Caco-2 (cell line): ENCODE data around the gene KLF15. TPM values are rescaled to one million over a fixed set of nuclear protein-coding genes. Genes with fewer than 3 reads are reported as not detected.

Source experiments
- BruUV-seq: library from RNA; stranded (reverse); fragments of 400-500 nt; replicated peaks from 2 replicates; lab custom pipeline; 2021; lab: Mats Ljungman, UMichigan
- CTCF ChIA-PET: fragments of 300-600 bp; sonication (Branson Sonifier 250); formaldehyde crosslinking; loops from one replicate; lab custom pipeline; 2022; ENCODE audit warnings: antibody characterized with exemption; lab: Charles Lee
- POLR2A ChIA-PET: fragments of 300-600 bp; sonication (Branson Sonifier 250); formaldehyde crosslinking; loops from one replicate; lab custom pipeline; 2022; ENCODE audit warnings: antibody characterized with exemption; lab: Charles Lee
- DNase-seq, 2 experiments: peaks; one replicate each; pipeline versions ENCODE4 v3.0.0 to v3.0.0-alpha.2; 2020 to 2022
- H3K27me3 ChIP-seq: replicated peaks from 2 replicates; pipeline ENCODE4 v1.6.0; 2011; ENCODE audit warnings: low read length; ENCODE audit not compliant: control insufficient read depth, insufficient read depth
- H3K36me3 ChIP-seq: 2 replicates; pipeline ENCODE4 v1.5.1; 2011; ENCODE audit warnings: low read length; ENCODE audit not compliant: control insufficient read depth, insufficient read depth
- H3K4me1 ChIP-seq: fragments of 250-450 bp; sonication (Bioruptor Pico); 2 replicates; pipeline ENCODE4 v1.5.1; 2020; ENCODE audit warnings: mild to moderate bottlenecking
- H3K4me3 ChIP-seq: 2 replicates; pipeline ENCODE4 v1.5.1; 2011; ENCODE audit warnings: low read depth, mild to moderate bottlenecking, control low read depth, low read length
- H3K9me3 ChIP-seq: fragments of 250-450 bp; sonication (Bioruptor Pico); 2 replicates; pipeline ENCODE4 v1.5.1; 2020; ENCODE audit warnings: mild to moderate bottlenecking, moderate library complexity
- H3K27ac Mint-ChIP-seq: one replicate; pipeline ENCODE4 v1.8.0; 2022; ENCODE audit warnings: mixed read lengths; ENCODE audit not compliant: unreplicated experiment
- H3K27me3 Mint-ChIP-seq: one replicate; pipeline ENCODE4 v1.8.0; 2022; ENCODE audit warnings: mixed read lengths; ENCODE audit not compliant: insufficient read depth, unreplicated experiment
- H3K36me3 Mint-ChIP-seq: one replicate; pipeline ENCODE4 v1.8.0; 2022; ENCODE audit warnings: mild to moderate bottlenecking, mixed read lengths; ENCODE audit not compliant: insufficient read depth, unreplicated experiment
- H3K4me1 Mint-ChIP-seq: one replicate; pipeline ENCODE4 v1.8.0; 2022; ENCODE audit warnings: low read depth, mixed read lengths; ENCODE audit not compliant: unreplicated experiment
- H3K4me3 Mint-ChIP-seq: one replicate; pipeline ENCODE4 v1.8.0; 2022; ENCODE audit warnings: mild to moderate bottlenecking, moderate library complexity, mixed read lengths; ENCODE audit not compliant: unreplicated experiment
- H3K9me3 Mint-ChIP-seq: one replicate; pipeline ENCODE4 v1.8.0; 2022; ENCODE audit warnings: mixed read lengths; ENCODE audit not compliant: unreplicated experiment
- CTCF ChIP-seq, 2 experiments: fragments of 200-600 bp in 1 of 2; IDR thresholded peaks; 1 replicate in 1 of 2; 2 replicates in 1 of 2; pipeline versions ENCODE4 v1.5.1 to v1.8.0; 2011 to 2022; ENCODE audit warnings: antibody characterized with exemption in 1 of 2, control low read depth in 1 of 2, inconsistent platforms in 1 of 2, low read depth in 1 of 2, low read length in 1 of 2, mild to moderate bottlenecking in 1 of 2, moderate library complexity in 1 of 2; ENCODE audit not compliant: insufficient read depth in 1 of 2, severe bottlenecking in 1 of 2, unreplicated experiment in 1 of 2
- intact Hi-C: fragments of 100-400 bp; cut with micrococcal nuclease; formaldehyde crosslinking; loops from one replicate; pipeline ENCODE4 v1.10.0; 2022; ENCODE audit not compliant: unreplicated experiment
- total RNA-seq: library from RNA; stranded (reverse); gene quantifications from 2 replicates; pipeline ENCODE4 v1.2.3, GENCODE V29; 2022

The KLF15 gene
- total RNA-seq, 1 experiment from 2014 or later, result 2.7 TPM

GRCh38 chr3:126317029-126317996 is 39.9 kb downstream of the KLF15 start:
- H3K27ac Mint-ChIP-seq, result no peak overlapping the region
- BruUV-seq, result no TSS peak
- H3K9me3 Mint-ChIP-seq, result no peaks in the 10 kb centered on the region
- no peaks in the 10 kb centered on the region for H3K9me3 ChIP-seq
- no peaks in the 10 kb centered on the region for H3K36me3 ChIP-seq
- H3K4me1 Mint-ChIP-seq, result no peaks in the 10 kb centered on the region
- no peaks in the 10 kb centered on the region for H3K4me1 ChIP-seq
- ChIA-PET POLR2A (no interaction called here), CTCF (interaction anchor here (0.6 kb wide), 1 partner anchor 45 kb away, joined by 3 read pairs; no protein-coding TSS in a partner anchor)
- peaks cover 4% of the 10 kb centered on the region for H3K27me3 Mint-ChIP-seq
- no peak for DNase-seq
- intact Hi-C loops, result no loop called here
- no peak overlapping the region for H3K4me3 ChIP-seq
- H3K36me3 Mint-ChIP-seq, result no peaks in the 10 kb centered on the region
- no peaks in the 10 kb centered on the region for H3K27me3 ChIP-seq
- H3K4me3 Mint-ChIP-seq, result no peak overlapping the region
- no peak for TF ChIP-seq CTCF (IDR thresholded peaks at IDR 0.05; ENCODE audit: insufficient read depth in 1 of 2, low read depth in 1 of 2, low read length in 1 of 2, severe bottlenecking in 1 of 2, unreplicated experiment in 1 of 2)

- ChIA-PET CTCF (no interaction called here), POLR2A (no interaction called here)
- BruUV-seq, result no TSS peak
- intact Hi-C loops, result no loop called here
- Mint-ChIP-seq H3K27me3 (peaks cover 2% of the 10 kb centered on the region), H3K27ac (no peak overlapping the region), H3K4me3 (no peak overlapping the region), H3K9me3 (no peaks in the 10 kb centered on the region), H3K4me1 (no peaks in the 10 kb centered on the region), H3K36me3 (no peaks in the 10 kb centered on the region)
- H3K4me3 ChIP-seq, result no peak overlapping the region
- no peak for DNase-seq
- no peaks in the 10 kb centered on the region for H3K36me3 ChIP-seq
- H3K4me1 ChIP-seq, result no peaks in the 10 kb centered on the region
- no peaks in the 10 kb centered on the region for H3K9me3 ChIP-seq
- no peak for TF ChIP-seq CTCF (IDR thresholded peaks at IDR 0.05; ENCODE audit: insufficient read depth in 1 of 2, low read depth in 1 of 2, low read length in 1 of 2, severe bottlenecking in 1 of 2, unreplicated experiment in 1 of 2)
- no peaks in the 10 kb centered on the region for H3K27me3 ChIP-seq
Measured at GRCh38 chr3:126316501-126316939, 40.7 kb downstream of the KLF15 start.

DNA sequence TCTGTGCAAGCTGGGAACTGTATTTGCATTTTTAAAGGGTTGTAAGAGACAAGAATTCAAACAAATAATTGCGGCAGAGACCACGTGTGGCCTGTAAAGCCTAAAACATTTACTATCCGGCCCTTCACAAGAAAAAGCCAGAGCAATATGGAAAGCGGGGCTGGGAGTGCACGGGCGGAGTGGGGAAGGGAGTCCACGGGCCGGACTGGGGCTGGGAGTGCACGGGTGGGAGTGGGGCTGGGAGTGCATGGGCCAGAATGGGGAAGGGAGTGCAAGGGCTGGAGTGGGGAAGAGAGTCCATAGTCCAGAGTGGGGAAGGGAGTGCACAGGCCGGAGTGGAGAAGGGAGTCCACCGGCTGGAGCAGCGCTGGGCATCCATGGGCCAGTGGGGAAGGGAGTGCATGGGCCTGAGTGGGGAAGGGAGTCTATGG is 41.2 kb downstream of the KLF15 start:
- no peaks in the 10 kb centered on the region for H3K9me3 Mint-ChIP-seq
- Histone ChIP-seq H3K9me3 (no peaks in the 10 kb centered on the region), H3K36me3 (no peaks in the 10 kb centered on the region), H3K4me3 (no peak overlapping the region), H3K27me3 (no peaks in the 10 kb centered on the region), H3K4me1 (no peaks in the 10 kb centered on the region)
- peaks cover 2% of the 10 kb centered on the region for H3K27me3 Mint-ChIP-seq
- DNase-seq, result no peak
- no peaks in the 10 kb centered on the region for H3K4me1 Mint-ChIP-seq
- TF ChIP-seq CTCF (IDR thresholded peaks at IDR 0.05; ENCODE audit: insufficient read depth in 1 of 2, low read depth in 1 of 2, low read length in 1 of 2, severe bottlenecking in 1 of 2, unreplicated experiment in 1 of 2), result no peak
- POLR2A ChIA-PET, result no interaction called here
- CTCF ChIA-PET, result no interaction called here
- H3K36me3 Mint-ChIP-seq, result no peaks in the 10 kb centered on the region
- no peak overlapping the region for H3K4me3 Mint-ChIP-seq
- intact Hi-C loops, result no loop called here
- no TSS peak for BruUV-seq
- H3K27ac Mint-ChIP-seq, result no peak overlapping the region
